Measurements from ENCODE around the gene H2BK1.

Gene H2BK1

GRCh38 chr7:151198945-151199848, 11.1 kb downstream of the H2BK1 start:
- no peak for DNase-seq

- DNase-seq = no peak
Observed at GRCh38 chr7:151197932-151198331, 12.4 kb downstream of the H2BK1 start.

- no peak for DNase-seq
Observed at GRCh38 chr7:151195616-151196450, 14.5 kb downstream of the H2BK1 start.

GRCh38 chr7:151194188-151194587, 16.1 kb downstream of the H2BK1 start:
- no peak for DNase-seq

- DNase-seq = no peak
Observed at GRCh38 chr7:151193203-151193978, 16.9 kb downstream of the H2BK1 start.

- no peak for DNase-seq
Observed at GRCh38 chr7:151192002-151192539, 18.2 kb downstream of the H2BK1 start.

- no peak for DNase-seq
Observed at GRCh38 chr7:151191544-151191943, 18.7 kb downstream of the H2BK1 start.

GRCh38 chr7:151189038-151189437, 21.2 kb downstream of the H2BK1 start:
- no peak for DNase-seq

- no peak for DNase-seq
Observed at GRCh38 chr7:151188252-151188542, 22.1 kb downstream of the H2BK1 start.

GRCh38 chr7:151187409-151188251, 22.7 kb downstream of the H2BK1 start:
- DNase-seq = no peak

GRCh38 chr7:151186640-151187408, 23.5 kb downstream of the H2BK1 start, which contains the start of gene ASB10:
TSS of gene ASB10 (minus strand) at chr7:151187250. CDS start at chr7:151187130, 120 bp downstream.
- no peak for DNase-seq

- DNase-seq = no peak
Observed at GRCh38 chr7:151185762-151186639, 24.3 kb downstream of the H2BK1 start.

- no peak for DNase-seq
Observed at GRCh38 chr7:151181011-151181431, 29.3 kb downstream of the H2BK1 start.

- no peak for DNase-seq
Observed at GRCh38 chr7:151179946-151180345, 30.3 kb downstream of the H2BK1 start.

- no peak for DNase-seq
Observed at GRCh38 chr7:151179287-151179860, 30.9 kb downstream of the H2BK1 start.

GRCh38 chr7:151178831-151179230, 31.5 kb downstream of the H2BK1 start:
- DNase-seq = no peak

GRCh38 chr7:151178236-151178635, 32.1 kb downstream of the H2BK1 start:
- DNase-seq = no peak

- no peak for DNase-seq
Observed at GRCh38 chr7:151177310-151177709, 33.0 kb downstream of the H2BK1 start.

- DNase-seq = no peak
Observed at GRCh38 chr7:151176401-151176800, 33.9 kb downstream of the H2BK1 start.
